Gastroesophageal sphincter (tissue), 4 donors: ENCODE measurements around the gene ZAR1. TPM values are rescaled to one million over a fixed set of nuclear protein-coding genes. Genes with fewer than 3 reads are reported as not detected.

Experiments used
- ATAC-seq: fragments of 150-250 bp; one replicate; pipeline ENCODE4 v1.9.1; 2016; ENCODE audit warnings: mild to moderate bottlenecking, moderate library complexity
- H3K27ac ChIP-seq, 4 donors: fragments of 200-600 bp; sonication (generic) in 3 of 4; 1 replicate in 3 of 4; 2 replicates in 1 of 4; pipeline ENCODE4 v1.5.1; 2016 to 2019
- H3K27me3 ChIP-seq: fragments of 200-600 bp; sonication (generic); one replicate; pipeline ENCODE4 v1.5.1; 2019
- H3K36me3 ChIP-seq, 2 donors: fragments of 200-600 bp; sonication (generic); one replicate each; pipeline ENCODE4 v1.5.1; 2019; ENCODE audit warnings: control low read depth in 1 of 2
- H3K4me1 ChIP-seq, 3 donors: fragments of 200-600 bp; sonication (generic); 1 replicate in 2 of 3; 2 replicates in 1 of 3; pipeline ENCODE4 v1.5.1; 2016 to 2019; ENCODE audit warnings: control low read depth in 2 of 3
- H3K4me3 ChIP-seq, 2 donors: fragments of 200-600 bp; sonication (generic); one replicate each; pipeline ENCODE4 v1.5.1; 2019; ENCODE audit warnings: mild to moderate bottlenecking in 1 of 2, moderate library complexity in 1 of 2
- H3K9me3 ChIP-seq, 3 donors: fragments of 200-600 bp; sonication (generic); one replicate each; pipeline ENCODE4 v1.5.1; 2017 to 2019; ENCODE audit warnings: control low read depth in 2 of 3
- CTCF ChIP-seq, 4 experiments: fragments of 200-600 bp in 2 of 4; fragments of 450-650 bp in 2 of 4; sonication (generic) in 1 of 4; IDR thresholded peaks; one replicate each; pipeline ENCODE4 v1.5.1; 2017 to 2019; ENCODE audit warnings: antibody characterized with exemption in 4 of 4, mild to moderate bottlenecking in 2 of 4, moderate library complexity in 2 of 4
- EP300 ChIP-seq: sonication (generic); formaldehyde crosslinking; IDR thresholded peaks from one replicate; pipeline ENCODE4 v1.6.1; 2017; ENCODE audit warnings: antibody characterized with exemption, mild to moderate bottlenecking
- POLR2A ChIP-seq, 2 donors: fragments of 450-650 bp; IDR thresholded peaks; one replicate each; pipeline ENCODE4 v1.6.1; 2017; ENCODE audit warnings: antibody characterized with exemption in 2 of 2, mild to moderate bottlenecking in 2 of 2, moderate library complexity in 1 of 2
- POLR2AphosphoS5 ChIP-seq: sonication (generic); formaldehyde crosslinking; IDR thresholded peaks from one replicate; pipeline ENCODE4 v1.6.1; 2017; ENCODE audit warnings: antibody characterized with exemption
- WGBS, 2 donors: methylation state at CpG; one replicate each; pipeline ENCODE4 v1.1.5; 2018; ENCODE audit warnings: low coverage in 1 of 2; 5-methylcytosine and 5-hydroxymethylcytosine counted together
- total RNA-seq, 4 donors: library from RNA; depleted of rRNA; stranded (reverse); fragments of >200 nt; gene quantifications; one replicate each; pipeline ENCODE4 v1.1.0, GENCODE V29; 2016

The ZAR1 gene
- total RNA-seq, 4 donors from 2014 or later: not detected

- Histone ChIP-seq H3K27me3 (peaks cover 92% of the 10 kb centered on the region), H3K36me3 (no peaks in the 10 kb centered on the region), H3K9me3 (no peaks in the 10 kb centered on the region), H3K4me1 (peaks cover 0 to 18% (median 3%) of the 10 kb centered on the region in 3 donors), H3K27ac (no peak overlapping the region), H3K4me3 (no peak overlapping the region)
- WGBS, 2 donors: 26 to 65% methylated on average over 7 to 19 of the region's 22 CpGs
- no peak for ATAC-seq
- TF ChIP-seq CTCF (IDR thresholded peaks at IDR 0.05) (no peak), EP300 (no peak), POLR2AphosphoS5 (no peak), POLR2A (IDR thresholded peaks at IDR 0.05) (no peak)
Observed at GRCh38 chr4:48484494-48485168, 5.4 kb upstream of the ZAR1 start.

- H3K27me3 ChIP-seq: peaks cover 75% of the 10 kb centered on the region
- ATAC-seq: no peak
- WGBS, 2 donors: 4% methylated on average over 5 of the region's 14 CpGs; no CpG with 5 or more reads in 1 of the 2 donors
Observed at GRCh38 chr4:48489683-48490011, 405 bp upstream of the ZAR1 start.

GRCh38 chr4:48490680-48491513, 845 bp downstream of the ZAR1 start:
- no peak for TF ChIP-seq CTCF (IDR thresholded peaks at IDR 0.05)
- no peak for TF ChIP-seq POLR2A (IDR thresholded peaks at IDR 0.05)
- no peak for TF ChIP-seq EP300
- no peak for TF ChIP-seq POLR2AphosphoS5
- Histone ChIP-seq H3K27ac (no peak overlapping the region), H3K36me3 (no peaks in the 10 kb centered on the region), H3K27me3 (peaks cover 63% of the 10 kb centered on the region), H3K9me3 (no peaks in the 10 kb centered on the region), H3K4me3 (peak overlapping the region in 1 of 2 donors; percentile 48), H3K4me1 (peaks cover 0 to 17% (median 0%) of the 10 kb centered on the region in 3 donors)
- 22% methylated on average over 7 of the region's 104 CpGs; no CpG with 5 or more reads in 1 of the 2 donors for WGBS, 2 donors
- peak; percentile 22 for ATAC-seq

More at GRCh38 chr4:48489683-48490011, 405 bp upstream of the ZAR1 start:
- Histone ChIP-seq H3K4me1 (peaks cover 0 to 17% (median 0%) of the 10 kb centered on the region in 3 donors), H3K4me3 (peak overlapping the region in 1 of 2 donors; percentile 48), H3K9me3 (no peaks in the 10 kb centered on the region), H3K36me3 (no peaks in the 10 kb centered on the region), H3K27ac (no peak overlapping the region)
- TF ChIP-seq POLR2AphosphoS5 (no peak), CTCF (IDR thresholded peaks at IDR 0.05) (no peak), POLR2A (IDR thresholded peaks at IDR 0.05) (no peak), EP300 (no peak)

- Histone ChIP-seq H3K36me3 (no peaks in the 10 kb centered on the region), H3K4me1 (peaks cover 0 to 17% (median 0%) of the 10 kb centered on the region in 3 donors), H3K27me3 (peaks cover 56% of the 10 kb centered on the region), H3K27ac (no peak overlapping the region), H3K4me3 (no peak overlapping the region), H3K9me3 (no peaks in the 10 kb centered on the region)
- WGBS, 2 donors: 78 to 85% methylated on average over 4 to 10 of the region's 23 CpGs
- TF ChIP-seq CTCF (IDR thresholded peaks at IDR 0.05): no peak
- TF ChIP-seq POLR2AphosphoS5: no peak
- TF ChIP-seq EP300: no peak
- TF ChIP-seq POLR2A (IDR thresholded peaks at IDR 0.05): no peak
- ATAC-seq: no peak
Observed at GRCh38 chr4:48491514-48492176, 1.6 kb downstream of the ZAR1 start.
